22Rv1 (cell line): ENCODE results near the gene ZNF662.

Experiments
- CTCF ChIP-seq: fragments of 450-650 bp; IDR thresholded peaks from 2 replicates; pipeline ENCODE4 v1.5.1; 2017; ENCODE audit warnings: mild to moderate bottlenecking
- ZFX ChIP-seq: fragments of 450-650 bp; IDR thresholded peaks from 2 replicates; pipeline ENCODE4 v1.6.1; 2017; ENCODE audit warnings: antibody characterized with exemption, borderline replicate concordance

- TF ChIP-seq CTCF (no peak), ZFX (no peak)
These were observed 1.9 kb upstream of the ZNF662 start for GRCh38 chr3:42904076-42904475.
